Progenitor cell of endocrine pancreas (in vitro differentiated cells): Measurements from ENCODE around the gene TEX36. TPM values are rescaled to one million over a fixed set of nuclear protein-coding genes. Genes with fewer than 3 reads are reported as not detected.

Source experiments
- DNase-seq: peaks from one replicate; pipeline ENCODE4 v3.0.0; 2021; ENCODE audit warnings: low spot score; ENCODE audit not compliant: unreplicated experiment
- H3K27ac Mint-ChIP-seq: 2 replicates; pipeline ENCODE4 v1.8.0; 2021; ENCODE audit warnings: mild to moderate bottlenecking, moderate library complexity, mixed read lengths
- H3K27me3 Mint-ChIP-seq: 2 replicates; pipeline ENCODE4 v1.8.0; 2021; ENCODE audit warnings: mixed read lengths
- H3K36me3 Mint-ChIP-seq: 2 replicates; pipeline ENCODE4 v1.8.0; 2022; ENCODE audit warnings: mixed read lengths; ENCODE audit not compliant: insufficient read depth
- H3K4me1 Mint-ChIP-seq: 2 replicates; pipeline ENCODE4 v1.8.0; 2021; ENCODE audit warnings: low read depth, mixed read lengths
- H3K4me3 Mint-ChIP-seq: 2 replicates; pipeline ENCODE4 v1.8.0; 2021; ENCODE audit warnings: low read depth, mild to moderate bottlenecking, moderate library complexity, mixed read lengths
- H3K9me3 Mint-ChIP-seq: 2 replicates; pipeline ENCODE4 v1.8.0; 2021; ENCODE audit warnings: low read depth, mixed read lengths
- total RNA-seq: library from RNA; stranded (reverse); gene quantifications from 2 replicates; pipeline ENCODE4 v1.2.1, GENCODE V29; 2021
- TF ChIP-seq, protein P1 (sequence below): fragments of 200-600 bp; sonication (generic); IDR thresholded peaks from one replicate; pipeline ENCODE4 v1.5.0; 2021; ENCODE audit warnings: antibody characterized with exemption, mild to moderate bottlenecking; ENCODE audit not compliant: unreplicated experiment

The TEX36 gene
- total RNA-seq, 1 donor from 2014 or later, result not detected

DNA sequence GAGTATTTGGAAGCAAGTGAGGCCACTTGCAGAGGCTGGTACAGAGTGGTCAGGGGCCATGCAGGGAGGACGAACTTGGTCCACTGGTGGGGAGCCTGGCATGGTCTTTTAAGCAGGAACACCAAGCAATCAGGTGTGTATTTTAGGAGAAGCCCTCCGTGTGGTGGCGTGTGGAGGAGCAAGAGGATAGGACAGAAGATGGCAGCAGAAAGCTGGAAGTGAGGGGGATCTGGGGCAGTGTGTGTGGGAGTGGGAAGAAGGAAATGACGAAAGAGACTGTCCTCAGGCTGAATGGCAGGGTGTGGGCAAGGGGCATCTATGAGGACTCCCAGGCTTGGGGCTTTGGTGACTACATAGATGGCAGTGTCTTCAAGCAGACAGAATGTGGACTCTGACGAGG is 51.2 kb downstream of the TEX36 start:
- DNase-seq, result no peak
- H3K4me1 Mint-ChIP-seq, result no peaks in the 10 kb centered on the region
- H3K4me3 Mint-ChIP-seq, result no peak overlapping the region
- H3K9me3 Mint-ChIP-seq, result no peaks in the 10 kb centered on the region
- H3K27me3 Mint-ChIP-seq, result peaks cover 13% of the 10 kb centered on the region
- TF ChIP-seq, protein P1, sequence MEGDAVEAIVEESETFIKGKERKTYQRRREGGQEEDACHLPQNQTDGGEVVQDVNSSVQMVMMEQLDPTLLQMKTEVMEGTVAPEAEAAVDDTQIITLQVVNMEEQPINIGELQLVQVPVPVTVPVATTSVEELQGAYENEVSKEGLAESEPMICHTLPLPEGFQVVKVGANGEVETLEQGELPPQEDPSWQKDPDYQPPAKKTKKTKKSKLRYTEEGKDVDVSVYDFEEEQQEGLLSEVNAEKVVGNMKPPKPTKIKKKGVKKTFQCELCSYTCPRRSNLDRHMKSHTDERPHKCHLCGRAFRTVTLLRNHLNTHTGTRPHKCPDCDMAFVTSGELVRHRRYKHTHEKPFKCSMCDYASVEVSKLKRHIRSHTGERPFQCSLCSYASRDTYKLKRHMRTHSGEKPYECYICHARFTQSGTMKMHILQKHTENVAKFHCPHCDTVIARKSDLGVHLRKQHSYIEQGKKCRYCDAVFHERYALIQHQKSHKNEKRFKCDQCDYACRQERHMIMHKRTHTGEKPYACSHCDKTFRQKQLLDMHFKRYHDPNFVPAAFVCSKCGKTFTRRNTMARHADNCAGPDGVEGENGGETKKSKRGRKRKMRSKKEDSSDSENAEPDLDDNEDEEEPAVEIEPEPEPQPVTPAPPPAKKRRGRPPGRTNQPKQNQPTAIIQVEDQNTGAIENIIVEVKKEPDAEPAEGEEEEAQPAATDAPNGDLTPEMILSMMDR, result no peak
- H3K36me3 Mint-ChIP-seq, result no peaks in the 10 kb centered on the region
- H3K27ac Mint-ChIP-seq, result no peak overlapping the region

DNA sequence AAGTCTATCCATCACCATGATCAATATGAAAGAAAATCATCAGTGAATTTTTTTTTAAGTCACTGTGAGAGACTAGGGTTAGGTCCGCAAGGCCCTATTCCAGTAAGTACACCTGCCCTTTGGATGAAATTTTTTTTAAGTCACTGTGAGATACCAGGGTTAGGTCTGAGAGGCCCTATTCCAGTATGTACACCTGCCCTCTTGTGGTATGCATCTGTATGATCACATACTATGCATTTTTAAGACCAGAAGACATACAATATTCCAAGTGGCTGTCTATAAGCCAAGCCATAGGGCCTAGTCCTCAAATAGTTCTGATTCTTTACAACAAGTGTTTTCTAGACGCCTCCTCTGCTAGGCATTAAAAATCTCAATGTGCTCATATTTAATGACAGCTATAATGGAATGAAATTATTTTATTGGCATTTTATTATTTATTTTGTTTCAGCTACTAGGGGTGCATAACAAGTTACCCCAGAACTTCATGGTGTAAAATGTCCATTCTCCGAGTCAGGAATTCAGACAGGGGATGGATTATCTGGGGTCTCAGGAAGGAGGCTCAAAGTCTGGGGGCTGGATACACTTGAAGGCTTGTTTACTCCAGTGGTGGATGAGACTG is 53.1 kb downstream of the TEX36 start:
- no peaks in the 10 kb centered on the region for H3K9me3 Mint-ChIP-seq
- no peak overlapping the region for H3K27ac Mint-ChIP-seq
- H3K27me3 Mint-ChIP-seq, result peaks cover 18% of the 10 kb centered on the region
- no peaks in the 10 kb centered on the region for H3K36me3 Mint-ChIP-seq
- DNase-seq, result no peak
- H3K4me1 Mint-ChIP-seq, result peaks cover 7% of the 10 kb centered on the region
- H3K4me3 Mint-ChIP-seq, result no peak overlapping the region
- TF ChIP-seq, protein P1, result peak; percentile 76

DNA sequence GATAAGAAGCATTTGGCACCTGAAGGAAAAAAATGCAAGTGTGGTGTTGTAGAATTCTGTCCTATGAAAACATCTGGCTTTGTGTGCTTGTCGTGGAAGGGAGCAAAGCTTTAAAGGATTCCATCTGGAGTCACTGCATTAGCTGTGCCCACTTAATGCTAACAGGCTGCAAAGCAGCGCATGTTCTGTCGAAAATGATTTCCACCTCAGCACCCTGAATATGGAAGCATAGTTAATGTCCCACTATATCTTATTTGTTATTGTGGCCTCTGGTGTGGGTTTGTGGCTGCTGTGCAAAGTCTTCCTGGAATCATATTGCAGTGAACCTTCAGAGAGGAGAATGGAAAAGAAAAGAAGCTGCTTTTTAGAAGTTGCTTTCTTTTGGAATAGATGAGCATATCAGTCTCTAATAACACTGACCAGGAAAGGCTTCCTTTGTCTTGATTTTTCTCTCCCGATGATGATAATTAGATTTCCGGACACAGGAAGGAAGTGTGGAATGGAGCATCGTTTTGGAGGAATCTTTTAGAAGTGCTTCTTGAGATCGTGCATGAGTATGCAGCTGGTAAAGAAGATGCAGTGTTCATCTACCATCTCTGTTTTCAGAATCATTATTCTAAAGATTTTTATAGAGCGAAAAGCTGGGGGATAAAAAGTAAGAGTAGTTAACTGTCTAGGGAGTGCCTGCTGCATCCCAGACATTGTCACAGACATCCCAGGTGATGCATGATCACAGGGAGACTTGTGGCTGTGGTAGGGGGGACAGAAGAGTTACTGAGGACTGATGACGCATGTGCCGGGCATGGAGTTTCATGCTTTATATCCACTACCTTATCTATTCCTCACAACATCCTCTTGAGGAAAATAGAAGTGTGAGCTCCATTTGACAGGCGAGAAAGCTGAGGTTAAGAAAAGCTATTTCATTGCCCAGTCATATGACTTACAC is 54.6 kb downstream of the TEX36 start:
- H3K9me3 Mint-ChIP-seq, result no peaks in the 10 kb centered on the region
- DNase-seq, result no peak
- H3K36me3 Mint-ChIP-seq, result no peaks in the 10 kb centered on the region
- H3K27me3 Mint-ChIP-seq, result peaks cover 23% of the 10 kb centered on the region
- H3K4me1 Mint-ChIP-seq, result peaks cover 7% of the 10 kb centered on the region
- TF ChIP-seq, protein P1, result no peak
- no peak overlapping the region for H3K27ac Mint-ChIP-seq
- H3K4me3 Mint-ChIP-seq, result no peak overlapping the region

DNA sequence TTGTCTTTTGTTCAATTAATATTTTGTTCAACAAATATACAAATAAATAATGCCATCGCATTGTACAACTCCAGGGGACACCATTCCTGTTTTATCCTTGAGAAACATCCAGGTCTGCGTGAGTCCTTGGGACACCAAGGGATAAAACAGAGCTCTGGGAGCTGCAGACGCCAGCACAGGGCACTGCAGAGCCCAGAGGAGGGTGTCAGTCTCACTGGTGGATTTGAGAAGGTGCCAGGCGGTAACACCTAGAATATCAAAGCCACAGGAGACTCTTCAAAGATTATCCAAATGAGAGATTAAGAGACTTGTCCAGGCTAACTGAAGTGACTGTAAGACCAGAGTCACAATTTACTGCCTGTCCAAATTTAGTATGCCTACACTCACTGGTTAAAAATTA is 55.3 kb downstream of the TEX36 start:
- H3K4me3 Mint-ChIP-seq, result no peak overlapping the region
- H3K36me3 Mint-ChIP-seq, result no peaks in the 10 kb centered on the region
- TF ChIP-seq, protein P1, result no peak
- H3K9me3 Mint-ChIP-seq, result no peaks in the 10 kb centered on the region
- H3K27ac Mint-ChIP-seq, result no peak overlapping the region
- H3K27me3 Mint-ChIP-seq, result peaks cover 23% of the 10 kb centered on the region
- peaks cover 7% of the 10 kb centered on the region for H3K4me1 Mint-ChIP-seq
- DNase-seq, result no peak

DNA sequence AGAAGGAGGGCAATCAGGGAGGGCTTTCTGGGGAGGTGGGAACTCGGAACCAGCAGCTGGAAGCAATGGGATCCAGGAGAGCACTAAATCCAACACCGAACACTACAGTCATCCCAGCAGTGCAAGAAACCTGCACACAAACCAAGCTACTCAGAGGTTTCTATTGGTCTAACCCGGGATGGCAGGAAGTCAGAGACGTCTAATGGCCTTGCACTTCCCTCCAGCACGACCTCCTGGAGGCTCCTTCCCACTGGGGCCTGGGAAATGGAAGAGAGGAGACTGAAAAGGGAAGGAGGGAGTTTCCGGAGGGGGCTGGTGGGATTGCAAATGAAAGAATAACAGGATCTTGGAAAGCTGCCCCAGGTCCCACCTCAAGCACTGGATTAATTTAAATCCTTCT is 56.3 kb downstream of the TEX36 start:
- no peak overlapping the region for H3K4me3 Mint-ChIP-seq
- no peak overlapping the region for H3K27ac Mint-ChIP-seq
- peaks cover 4% of the 10 kb centered on the region for H3K9me3 Mint-ChIP-seq

More for the DNA sequence above, 56.3 kb downstream of the TEX36 start:
- Mint-ChIP-seq H3K36me3 (no peaks in the 10 kb centered on the region), H3K27me3 (peaks cover 18% of the 10 kb centered on the region), H3K4me1 (peaks cover 7% of the 10 kb centered on the region)
- DNase-seq, result no peak
- TF ChIP-seq, protein P1, result no peak
